H9 (cell line): Measurements from ENCODE around the gene PPP1R9A. TPM values are rescaled to one million over a fixed set of nuclear protein-coding genes. Genes with fewer than 3 reads are reported as not detected.

Experiments
- DNase-seq: peaks from one replicate; pipeline ENCODE4 v3.0.0-alpha.2; 2017
- H2AFZ ChIP-seq: one replicate; pipeline ENCODE4 v1.6.1; 2013; ENCODE audit warnings: mild to moderate bottlenecking, low read length, control low read depth, moderate library complexity
- H2AK5ac ChIP-seq: 2 replicates; pipeline ENCODE4 v1.6.1; 2013; ENCODE audit warnings: low read length, control low read depth, mixed read lengths; ENCODE audit not compliant: insufficient read length
- H2BK120ac ChIP-seq: one replicate; pipeline ENCODE4 v1.6.1; 2013; ENCODE audit warnings: low read depth, mild to moderate bottlenecking, low read length, control low read depth, inconsistent platforms; ENCODE audit not compliant: poor library complexity, severe bottlenecking
- H2BK12ac ChIP-seq: 2 replicates; pipeline ENCODE4 v1.6.1; 2013; ENCODE audit warnings: low read length, control low read depth, mixed read lengths, low read depth; ENCODE audit not compliant: insufficient read length
- H2BK15ac ChIP-seq: 2 replicates; pipeline ENCODE4 v1.6.1; 2013; ENCODE audit warnings: low read depth, low read length, control low read depth
- H2BK20ac ChIP-seq: one replicate; pipeline ENCODE4 v1.6.1; 2013; ENCODE audit warnings: low read depth, mild to moderate bottlenecking, low read length, control low read depth, inconsistent platforms; ENCODE audit not compliant: poor library complexity, severe bottlenecking
- H2BK5ac ChIP-seq: 2 replicates; pipeline ENCODE4 v1.6.1; 2013; ENCODE audit warnings: low read length, control low read depth, mixed read lengths; ENCODE audit not compliant: insufficient read length
- H3K14ac ChIP-seq: 2 replicates; pipeline ENCODE4 v1.6.1; 2013; ENCODE audit warnings: low read length, control low read depth; ENCODE audit not compliant: insufficient read depth
- H3K18ac ChIP-seq: 2 replicates; pipeline ENCODE4 v1.6.1; 2013; ENCODE audit warnings: low read depth, mild to moderate bottlenecking, mixed read lengths, low read length, control low read depth; ENCODE audit not compliant: insufficient read length
- H3K23ac ChIP-seq: 2 replicates; pipeline ENCODE4 v1.6.1; 2013; ENCODE audit warnings: low read length, control low read depth, mixed read lengths, low read depth; ENCODE audit not compliant: insufficient read length
- H3K23me2 ChIP-seq: 2 replicates; pipeline ENCODE4 v1.6.1; 2013; ENCODE audit warnings: low read depth, mild to moderate bottlenecking, mixed read lengths, low read length, control low read depth; ENCODE audit not compliant: insufficient read length, poor library complexity, severe bottlenecking
- H3K27ac ChIP-seq: 2 replicates; pipeline ENCODE4 v1.5.1; 2013; ENCODE audit warnings: low read length, control low read depth, mixed read lengths, low read depth; ENCODE audit not compliant: insufficient read length
- H3K27me3 ChIP-seq: 2 replicates; pipeline ENCODE4 v1.6.1; 2013; ENCODE audit warnings: low read length, control low read depth, inconsistent platforms; ENCODE audit not compliant: insufficient read depth
- H3K4ac ChIP-seq: 2 replicates; pipeline ENCODE4 v1.6.1; 2013; ENCODE audit warnings: low read depth, mild to moderate bottlenecking, control low read depth, inconsistent platforms, low read length, moderate library complexity
- H3K4me1 ChIP-seq: 2 replicates; pipeline ENCODE4 v1.6.1; 2013; ENCODE audit warnings: low read length, control low read depth, inconsistent platforms; ENCODE audit not compliant: insufficient read depth
- H3K4me2 ChIP-seq: 2 replicates; pipeline ENCODE4 v1.6.1; 2013; ENCODE audit warnings: low read length, control low read depth, mixed read lengths; ENCODE audit not compliant: insufficient read length, insufficient read depth
- H3K56ac ChIP-seq: 2 replicates; pipeline ENCODE4 v1.6.1; 2013; ENCODE audit warnings: low read depth, mild to moderate bottlenecking, mixed read lengths, low read length, control low read depth; ENCODE audit not compliant: insufficient read length
- H3K79me1 ChIP-seq: 2 replicates; pipeline ENCODE4 v1.6.1; 2013; ENCODE audit warnings: low read depth, mild to moderate bottlenecking, moderate library complexity, low read length, control low read depth, inconsistent platforms; ENCODE audit not compliant: insufficient read depth, poor library complexity, severe bottlenecking
- H3K79me2 ChIP-seq: 2 replicates; pipeline ENCODE4 v1.6.1; 2013; ENCODE audit warnings: low read length, control low read depth, inconsistent platforms; ENCODE audit not compliant: insufficient read depth
- H3K9ac ChIP-seq: 2 replicates; pipeline ENCODE4 v1.6.1; 2013; ENCODE audit warnings: low read length, control low read depth, mixed read lengths; ENCODE audit not compliant: insufficient read length; ENCODE audit errors: extremely low read depth
- H3K9me3 ChIP-seq: one replicate; pipeline ENCODE4 v1.6.1; 2013; ENCODE audit warnings: low read depth, low read length, inconsistent platforms; ENCODE audit not compliant: control insufficient read depth
- H3T11ph ChIP-seq: one replicate; pipeline ENCODE4 v1.6.1; 2013; ENCODE audit warnings: mild to moderate bottlenecking, low read length, control low read depth, inconsistent platforms
- H4K20me1 ChIP-seq: one replicate; pipeline ENCODE4 v1.6.1; 2013; ENCODE audit not compliant: control insufficient read depth, insufficient read length, insufficient read depth
- H4K5ac ChIP-seq: 2 replicates; pipeline ENCODE4 v1.6.1; 2013; ENCODE audit warnings: low read depth, mild to moderate bottlenecking, mixed read lengths, low read length, control low read depth; ENCODE audit not compliant: insufficient read length
- H4K8ac ChIP-seq: replicated peaks from 2 replicates; pipeline ENCODE4 v1.6.1; 2013; ENCODE audit warnings: low read length, control low read depth, mixed read lengths, low read depth; ENCODE audit not compliant: insufficient read length
- H4K91ac ChIP-seq: 2 replicates; pipeline ENCODE4 v1.6.1; 2013; ENCODE audit warnings: low read depth, mild to moderate bottlenecking, moderate library complexity, mixed read lengths, low read length, control low read depth; ENCODE audit not compliant: insufficient read length
- H3K27ac Mint-ChIP-seq, 3 experiments: 2 replicates in 2 of 3; 3 replicates in 1 of 3; pipeline ENCODE4 v1.8.0; 2020 to 2021; ENCODE audit warnings: mixed read lengths in 3 of 3, mild to moderate bottlenecking in 1 of 3, moderate library complexity in 1 of 3
- H3K27me3 Mint-ChIP-seq: 2 replicates; pipeline ENCODE4 v1.8.0; 2021; ENCODE audit warnings: low read depth, mild to moderate bottlenecking, moderate library complexity, mixed read lengths
- H3K36me3 Mint-ChIP-seq, 3 experiments: 2 replicates in 2 of 3; 3 replicates in 1 of 3; pipeline ENCODE4 v1.8.0; 2020 to 2021; ENCODE audit warnings: low read depth in 3 of 3, mixed read lengths in 3 of 3; ENCODE audit not compliant: insufficient read depth in 1 of 3
- H3K4me1 Mint-ChIP-seq, 2 experiments: 2 replicates each; pipeline ENCODE4 v1.8.0; 2020; ENCODE audit warnings: mixed read lengths in 2 of 2
- H3K4me3 Mint-ChIP-seq, 2 experiments: 2 replicates in 1 of 2; 3 replicates in 1 of 2; pipeline ENCODE4 v1.8.0; 2020 to 2021; ENCODE audit warnings: mild to moderate bottlenecking in 2 of 2, mixed read lengths in 2 of 2, moderate library complexity in 1 of 2
- H3K9me3 Mint-ChIP-seq, 2 experiments: 2 replicates in 1 of 2; 3 replicates in 1 of 2; pipeline ENCODE4 v1.8.0; 2020; ENCODE audit warnings: mild to moderate bottlenecking in 2 of 2, mixed read lengths in 2 of 2, moderate library complexity in 1 of 2
- CTCF ChIP-seq: fragments of 200-600 bp; sonication (generic); conservative IDR thresholded peaks from 3 replicates; pipeline ENCODE4 v1.8.0; 2021; ENCODE audit warnings: antibody characterized with exemption, mild to moderate bottlenecking
- WGBS: extraction: QIAGEN DNeasy Blood & Tissue Kit; methylation state at CpG from one replicate; pipeline ENCODE4 v1.1.7; 2013; ENCODE audit warnings: missing lambda C conversion rate, low lambda C conversion rate, mixed read lengths; ENCODE audit not compliant: insufficient read length; ENCODE audit errors: extremely low coverage; 5-methylcytosine and 5-hydroxymethylcytosine counted together
- total RNA-seq: library from RNA; stranded (reverse); gene quantifications from 2 replicates; pipeline ENCODE4 v1.2.1, GENCODE V29; 2021

The PPP1R9A gene
- total RNA-seq, 1 experiment from 2014 or later, result 17.0 TPM

DNA sequence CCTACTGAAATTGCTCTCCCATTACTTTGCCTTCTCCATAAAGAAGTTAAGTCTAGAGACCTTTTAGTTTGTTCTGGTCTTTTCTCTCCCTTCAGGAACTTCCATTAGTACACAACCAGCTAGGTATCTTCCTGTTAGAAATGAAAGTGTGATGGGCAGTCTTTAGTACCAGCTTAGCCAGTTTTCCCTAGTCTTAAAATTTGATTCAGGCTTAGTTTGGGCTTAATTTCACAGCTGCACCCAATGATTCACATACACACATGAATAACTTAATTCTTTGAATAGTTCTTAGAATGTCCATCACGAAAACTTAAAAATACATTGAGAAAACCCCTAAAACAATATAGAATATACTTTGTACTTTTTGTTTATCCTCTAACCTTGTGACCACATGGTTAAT, 2.4 kb upstream of the PPP1R9A start:
- H2AK5ac ChIP-seq, result no peak overlapping the region
- TF ChIP-seq CTCF, result no peak

More for the DNA sequence above, 2.4 kb upstream of the PPP1R9A start:
- H3K79me1 ChIP-seq, result no peaks in the 10 kb centered on the region
- H4K20me1 ChIP-seq, result no peaks in the 10 kb centered on the region
- no peak for DNase-seq
- no peaks in the 10 kb centered on the region for H3K79me2 ChIP-seq
- no peak overlapping the region for H3K56ac ChIP-seq
- H4K91ac ChIP-seq, result no peak overlapping the region
- H2AFZ ChIP-seq, result no peak overlapping the region
- no peak overlapping the region for H2BK5ac ChIP-seq
- H3K27me3 ChIP-seq, result no peaks in the 10 kb centered on the region
- Mint-ChIP-seq H3K4me1 (peaks cover 22 to 24% of the 10 kb centered on the region in 2 experiments), H3K4me3 (no peak overlapping the region), H3K9me3 (no peaks in the 10 kb centered on the region), H3K27me3 (no peaks in the 10 kb centered on the region), H3K36me3 (peaks cover 0 to 2% (median under 1%) of the 10 kb centered on the region in 3 experiments; a peak in 3 of 7 replicates), H3K27ac (no peak overlapping the region)
- no peak overlapping the region for H3K14ac ChIP-seq
- no peak overlapping the region for H2BK15ac ChIP-seq
- no peak overlapping the region for H3K18ac ChIP-seq
- no peaks in the 10 kb centered on the region for H3K23me2 ChIP-seq
- H3K4ac ChIP-seq, result no peak overlapping the region
- no peak overlapping the region for H4K8ac ChIP-seq
- H3K4me1 ChIP-seq, result 0 out of 2 replicates have a peak, but pooled peaks cover 2% of the 10 kb centered on the region
- H4K5ac ChIP-seq, result no peak overlapping the region
- no peak overlapping the region for H3K23ac ChIP-seq
- no peak overlapping the region for H3T11ph ChIP-seq
- H2BK12ac ChIP-seq, result no peak overlapping the region
- no CpG with 5 or more reads among the region's 1 CpG for WGBS
- H2BK120ac ChIP-seq, result no peak overlapping the region
- H3K4me2 ChIP-seq, result no peak overlapping the region
- H3K9me3 ChIP-seq, result no peaks in the 10 kb centered on the region
- no peak overlapping the region for H3K27ac ChIP-seq
- no peak overlapping the region for H2BK20ac ChIP-seq
- no peak overlapping the region for H3K9ac ChIP-seq
